Fibroblast of skin of right quadriceps (primary cell): ENCODE measurements around the gene TFEB.
"Not testable (repeated sequence)": the region's sequence is repeated elsewhere in the genome, so short reads cannot be mapped to it uniquely, and the experiment has no call there.

Experiments used
- DNase-seq: peaks from one replicate; pipeline ENCODE4 v3.0.0-alpha.2; 2013

Gene TFEB

GRCh38 chr6:41735427-41736185 lies at the start of gene TFEB:
Gene TFEB (minus strand): TSS chr6:41735608. CDS start chr6:41691213, 44,395 bp downstream.
- DNase-seq = peak; percentile 84

- no peak for DNase-seq
Observed at GRCh38 chr6:41784581-41785171, 49.3 kb upstream of the TFEB start.

GRCh38 chr6:41783106-41783780 lies 47.8 kb upstream of the TFEB start:
- DNase-seq = no peak

GRCh38 chr6:41781366-41781730 lies 45.9 kb upstream of the TFEB start:
- no peak for DNase-seq

GRCh38 chr6:41780551-41781365 lies 45.4 kb upstream of the TFEB start, which contains the start of gene PRICKLE4:
Gene PRICKLE4 (plus strand): TSS chr6:41780782. CDS start chr6:41783474, 2,692 bp downstream.
- DNase-seq = no peak

- peak; percentile 92 for DNase-seq
Observed at GRCh38 chr6:41779788-41780550, 44.6 kb upstream of the TFEB start, which contains the start of gene FRS3. Gene FRS3 (minus strand): TSS chr6:41779900. CDS start chr6:41776987, 2,913 bp downstream.

GRCh38 chr6:41779336-41779735 lies 43.9 kb upstream of the TFEB start:
- DNase-seq = no peak

- DNase-seq = no peak
Observed at GRCh38 chr6:41778895-41779294, 43.5 kb upstream of the TFEB start.

GRCh38 chr6:41777551-41778285 lies 42.3 kb upstream of the TFEB start:
- DNase-seq = no peak

- no peak for DNase-seq
Observed at GRCh38 chr6:41775293-41775882, 40.0 kb upstream of the TFEB start.

- no peak for DNase-seq
Observed at GRCh38 chr6:41774841-41775240, 39.4 kb upstream of the TFEB start.

- no peak for DNase-seq
Observed at GRCh38 chr6:41771058-41771983, 35.9 kb upstream of the TFEB start.

- no peak for DNase-seq
Observed at GRCh38 chr6:41770381-41771057, 35.1 kb upstream of the TFEB start.

- no peak for DNase-seq
Observed at GRCh38 chr6:41769376-41769775, 34.0 kb upstream of the TFEB start.

GRCh38 chr6:41768545-41769308 lies 33.3 kb upstream of the TFEB start:
- DNase-seq = no peak

- peak; percentile 58 for DNase-seq
Observed at GRCh38 chr6:41767112-41767833, 31.9 kb upstream of the TFEB start.

- not testable (repeated sequence) for DNase-seq
Observed at GRCh38 chr6:41766043-41766664, 30.7 kb upstream of the TFEB start.
